ENCODE data around the gene FLT1.

Gene FLT1

GRCh38 chr13:28322256-28322905, 172.5 kb downstream of the FLT1 start:
- no peak overlapping the region for H3K4me3 ChIP-seq (ENCODE audit: low read depth in 1 of 5, low read length in 5 of 5)
- H3K9ac ChIP-seq (ENCODE audit: low read length in 5 of 5) = no peak overlapping the region
- no peak overlapping the region for H3K27ac ChIP-seq (ENCODE audit: low read depth, low read length)
- peaks cover 0 to 31% (median 11%) of the 10 kb centered on the region in 5 donors for H3K4me1 ChIP-seq (ENCODE audit: control insufficient read depth in 5 of 5, insufficient read depth in 5 of 5, low read length in 5 of 5)
- H3K27me3 ChIP-seq (ENCODE audit: control insufficient read depth in 5 of 5, insufficient read depth in 4 of 5, low read length in 5 of 5) = no peaks in the 10 kb centered on the region
- H3K36me3 ChIP-seq (ENCODE audit: control insufficient read depth in 5 of 5, insufficient read depth in 5 of 5, low read length in 5 of 5) = no peaks in the 10 kb centered on the region
- H3K9me3 ChIP-seq (ENCODE audit: control insufficient read depth in 5 of 5, low read length in 5 of 5) = no peaks in the 10 kb centered on the region

GRCh38 chr13:28321756-28322155, 173.2 kb downstream of the FLT1 start:
- no peak overlapping the region for H3K9ac ChIP-seq (ENCODE audit: low read length in 5 of 5)
- peaks cover 3 to 31% (median 11%) of the 10 kb centered on the region in 5 donors for H3K4me1 ChIP-seq (ENCODE audit: control insufficient read depth in 5 of 5, insufficient read depth in 5 of 5, low read length in 5 of 5)
- no peak overlapping the region for H3K27ac ChIP-seq (ENCODE audit: low read depth, low read length)
- H3K9me3 ChIP-seq (ENCODE audit: control insufficient read depth in 5 of 5, low read length in 5 of 5) = no peaks in the 10 kb centered on the region
- no peaks in the 10 kb centered on the region for H3K27me3 ChIP-seq (ENCODE audit: control insufficient read depth in 5 of 5, insufficient read depth in 4 of 5, low read length in 5 of 5)
- H3K4me3 ChIP-seq (ENCODE audit: low read depth in 1 of 5, low read length in 5 of 5) = no peak overlapping the region
- H3K36me3 ChIP-seq (ENCODE audit: control insufficient read depth in 5 of 5, insufficient read depth in 5 of 5, low read length in 5 of 5) = peaks cover 0 to 3% (median 0%) of the 10 kb centered on the region in 5 donors

- Histone ChIP-seq H3K4me1 (ENCODE audit: control insufficient read depth in 5 of 5, insufficient read depth in 5 of 5, low read length in 5 of 5) (peaks cover 3 to 35% (median 11%) of the 10 kb centered on the region in 5 donors), H3K27me3 (ENCODE audit: control insufficient read depth in 5 of 5, insufficient read depth in 4 of 5, low read length in 5 of 5) (no peaks in the 10 kb centered on the region), H3K4me3 (ENCODE audit: low read depth in 1 of 5, low read length in 5 of 5) (no peak overlapping the region), H3K27ac (ENCODE audit: low read depth, low read length) (no peak overlapping the region), H3K9me3 (ENCODE audit: control insufficient read depth in 5 of 5, low read length in 5 of 5) (no peaks in the 10 kb centered on the region), H3K9ac (ENCODE audit: low read length in 5 of 5) (no peak overlapping the region), H3K36me3 (ENCODE audit: control insufficient read depth in 5 of 5, insufficient read depth in 5 of 5, low read length in 5 of 5) (peaks cover 0 to 3% (median 0%) of the 10 kb centered on the region in 5 donors)
These were observed 173.9 kb downstream of the FLT1 start for GRCh38 chr13:28320884-28321574.

GRCh38 chr13:28320209-28320608, 174.7 kb downstream of the FLT1 start:
- Histone ChIP-seq H3K4me3 (ENCODE audit: low read depth in 1 of 5, low read length in 5 of 5) (no peak overlapping the region), H3K9ac (ENCODE audit: low read length in 5 of 5) (no peak overlapping the region), H3K36me3 (ENCODE audit: control insufficient read depth in 5 of 5, insufficient read depth in 5 of 5, low read length in 5 of 5) (peaks cover 0 to 3% (median 0%) of the 10 kb centered on the region in 5 donors), H3K27ac (ENCODE audit: low read depth, low read length) (no peak overlapping the region), H3K4me1 (ENCODE audit: control insufficient read depth in 5 of 5, insufficient read depth in 5 of 5, low read length in 5 of 5) (peaks cover 3 to 33% (median 10%) of the 10 kb centered on the region in 5 donors), H3K9me3 (ENCODE audit: control insufficient read depth in 5 of 5, low read length in 5 of 5) (no peaks in the 10 kb centered on the region), H3K27me3 (ENCODE audit: control insufficient read depth in 5 of 5, insufficient read depth in 4 of 5, low read length in 5 of 5) (no peaks in the 10 kb centered on the region)

GRCh38 chr13:28319528-28319927, 175.4 kb downstream of the FLT1 start:
- H3K9me3 ChIP-seq (ENCODE audit: control insufficient read depth in 5 of 5, low read length in 5 of 5) = no peaks in the 10 kb centered on the region
- H3K4me1 ChIP-seq (ENCODE audit: control insufficient read depth in 5 of 5, insufficient read depth in 5 of 5, low read length in 5 of 5) = peaks cover 3 to 27% (median 4%) of the 10 kb centered on the region in 5 donors
- H3K36me3 ChIP-seq (ENCODE audit: control insufficient read depth in 5 of 5, insufficient read depth in 5 of 5, low read length in 5 of 5) = peaks cover 0 to 3% (median 0%) of the 10 kb centered on the region in 5 donors
- no peak overlapping the region for H3K4me3 ChIP-seq (ENCODE audit: low read depth in 1 of 5, low read length in 5 of 5)
- no peak overlapping the region for H3K9ac ChIP-seq (ENCODE audit: low read length in 5 of 5)
- H3K27me3 ChIP-seq (ENCODE audit: control insufficient read depth in 5 of 5, insufficient read depth in 4 of 5, low read length in 5 of 5) = no peaks in the 10 kb centered on the region
- no peak overlapping the region for H3K27ac ChIP-seq (ENCODE audit: low read depth, low read length)

- Histone ChIP-seq H3K27ac (ENCODE audit: low read depth, low read length) (no peak overlapping the region), H3K27me3 (ENCODE audit: control insufficient read depth in 5 of 5, insufficient read depth in 4 of 5, low read length in 5 of 5) (no peaks in the 10 kb centered on the region), H3K4me3 (ENCODE audit: low read depth in 1 of 5, low read length in 5 of 5) (no peak overlapping the region), H3K36me3 (ENCODE audit: control insufficient read depth in 5 of 5, insufficient read depth in 5 of 5, low read length in 5 of 5) (peaks cover 0 to 5% (median 0%) of the 10 kb centered on the region in 5 donors), H3K4me1 (ENCODE audit: control insufficient read depth in 5 of 5, insufficient read depth in 5 of 5, low read length in 5 of 5) (peaks cover 0 to 21% (median 3%) of the 10 kb centered on the region in 5 donors), H3K9ac (ENCODE audit: low read length in 5 of 5) (no peak overlapping the region), H3K9me3 (ENCODE audit: control insufficient read depth in 5 of 5, low read length in 5 of 5) (no peaks in the 10 kb centered on the region)
These were observed 176.4 kb downstream of the FLT1 start for GRCh38 chr13:28318496-28318895.

GRCh38 chr13:28316836-28317235, 178.1 kb downstream of the FLT1 start:
- Histone ChIP-seq H3K36me3 (ENCODE audit: control insufficient read depth in 5 of 5, insufficient read depth in 5 of 5, low read length in 5 of 5) (peaks cover 0 to 12% (median 0%) of the 10 kb centered on the region in 5 donors), H3K4me3 (ENCODE audit: low read depth in 1 of 5, low read length in 5 of 5) (no peak overlapping the region), H3K9ac (ENCODE audit: low read length in 5 of 5) (no peak overlapping the region), H3K27ac (ENCODE audit: low read depth, low read length) (no peak overlapping the region), H3K9me3 (ENCODE audit: control insufficient read depth in 5 of 5, low read length in 5 of 5) (no peaks in the 10 kb centered on the region), H3K27me3 (ENCODE audit: control insufficient read depth in 5 of 5, insufficient read depth in 4 of 5, low read length in 5 of 5) (no peaks in the 10 kb centered on the region), H3K4me1 (ENCODE audit: control insufficient read depth in 5 of 5, insufficient read depth in 5 of 5, low read length in 5 of 5) (peaks cover 0 to 17% (median 3%) of the 10 kb centered on the region in 5 donors)

GRCh38 chr13:28316129-28316528, 178.8 kb downstream of the FLT1 start:
- Histone ChIP-seq H3K27me3 (ENCODE audit: control insufficient read depth in 5 of 5, insufficient read depth in 4 of 5, low read length in 5 of 5) (no peaks in the 10 kb centered on the region), H3K4me3 (ENCODE audit: low read depth in 1 of 5, low read length in 5 of 5) (no peak overlapping the region), H3K4me1 (ENCODE audit: control insufficient read depth in 5 of 5, insufficient read depth in 5 of 5, low read length in 5 of 5) (peaks cover 0 to 11% (median 3%) of the 10 kb centered on the region in 5 donors), H3K9me3 (ENCODE audit: control insufficient read depth in 5 of 5, low read length in 5 of 5) (no peaks in the 10 kb centered on the region), H3K9ac (ENCODE audit: low read length in 5 of 5) (no peak overlapping the region), H3K36me3 (ENCODE audit: control insufficient read depth in 5 of 5, insufficient read depth in 5 of 5, low read length in 5 of 5) (peaks cover 0 to 12% (median 0%) of the 10 kb centered on the region in 5 donors), H3K27ac (ENCODE audit: low read depth, low read length) (no peak overlapping the region)

- Histone ChIP-seq H3K4me1 (ENCODE audit: control insufficient read depth in 5 of 5, insufficient read depth in 5 of 5, low read length in 5 of 5) (peaks cover 0 to 9% (median 3%) of the 10 kb centered on the region in 5 donors), H3K27me3 (ENCODE audit: control insufficient read depth in 5 of 5, insufficient read depth in 4 of 5, low read length in 5 of 5) (no peaks in the 10 kb centered on the region), H3K4me3 (ENCODE audit: low read depth in 1 of 5, low read length in 5 of 5) (no peak overlapping the region), H3K27ac (ENCODE audit: low read depth, low read length) (no peak overlapping the region), H3K36me3 (ENCODE audit: control insufficient read depth in 5 of 5, insufficient read depth in 5 of 5, low read length in 5 of 5) (peaks cover 0 to 14% (median 0%) of the 10 kb centered on the region in 5 donors), H3K9ac (ENCODE audit: low read length in 5 of 5) (no peak overlapping the region), H3K9me3 (ENCODE audit: control insufficient read depth in 5 of 5, low read length in 5 of 5) (no peaks in the 10 kb centered on the region)
These were observed 180.0 kb downstream of the FLT1 start for GRCh38 chr13:28314879-28315278.

GRCh38 chr13:28313579-28313978, 181.3 kb downstream of the FLT1 start:
- no peaks in the 10 kb centered on the region for H3K27me3 ChIP-seq (ENCODE audit: control insufficient read depth in 5 of 5, insufficient read depth in 4 of 5, low read length in 5 of 5)
- peaks cover 0 to 9% (median 3%) of the 10 kb centered on the region in 5 donors for H3K4me1 ChIP-seq (ENCODE audit: control insufficient read depth in 5 of 5, insufficient read depth in 5 of 5, low read length in 5 of 5)
- no peak overlapping the region for H3K4me3 ChIP-seq (ENCODE audit: low read depth in 1 of 5, low read length in 5 of 5)
- no peaks in the 10 kb centered on the region for H3K9me3 ChIP-seq (ENCODE audit: control insufficient read depth in 5 of 5, low read length in 5 of 5)
- no peak overlapping the region for H3K9ac ChIP-seq (ENCODE audit: low read length in 5 of 5)
- peaks cover 0 to 21% (median 0%) of the 10 kb centered on the region in 5 donors for H3K36me3 ChIP-seq (ENCODE audit: control insufficient read depth in 5 of 5, insufficient read depth in 5 of 5, low read length in 5 of 5)
- H3K27ac ChIP-seq (ENCODE audit: low read depth, low read length) = no peak overlapping the region
